ENCODE data around the gene CYP11A1.
A peak's percentile ranks its signal among the peaks of the same experiment; 100 is the strongest.

The CYP11A1 gene

DNA sequence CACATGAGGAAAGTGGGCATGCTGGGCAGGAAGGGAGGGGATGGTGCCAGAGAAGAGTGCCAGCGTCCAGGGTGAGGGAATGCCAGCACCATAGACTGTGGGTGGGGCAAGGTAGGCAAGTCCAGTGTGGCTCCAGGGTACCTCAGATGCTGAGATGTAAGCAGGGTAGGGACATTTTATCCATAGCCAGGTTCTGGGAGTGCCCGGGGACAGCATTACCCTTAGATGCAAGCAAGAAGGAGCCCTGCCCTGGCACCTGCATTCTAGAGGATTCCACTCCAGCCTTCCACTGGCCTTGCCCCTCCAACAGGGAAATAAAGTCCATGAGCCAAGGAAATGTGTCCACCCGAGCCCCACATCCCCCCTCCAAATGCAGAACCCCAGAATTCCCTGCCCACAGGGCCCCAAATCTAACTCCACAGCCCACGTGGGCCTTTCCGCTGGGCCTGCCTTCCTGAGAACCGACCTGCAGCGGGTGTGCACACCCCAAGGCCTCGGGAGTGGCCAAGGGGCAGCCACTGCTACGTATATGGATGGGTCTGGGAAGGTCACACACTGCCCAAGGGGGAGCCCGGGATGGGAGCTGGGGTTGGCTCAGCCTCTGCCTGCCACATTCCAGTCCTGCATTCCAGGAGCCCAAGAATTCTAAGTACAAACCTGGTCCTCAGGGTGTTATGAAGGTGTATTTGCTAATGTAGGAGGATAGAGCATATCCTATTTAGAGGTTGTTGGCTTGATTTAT is 20.3 kb upstream of the CYP11A1 start:
- DNase-seq = no peak

DNA sequence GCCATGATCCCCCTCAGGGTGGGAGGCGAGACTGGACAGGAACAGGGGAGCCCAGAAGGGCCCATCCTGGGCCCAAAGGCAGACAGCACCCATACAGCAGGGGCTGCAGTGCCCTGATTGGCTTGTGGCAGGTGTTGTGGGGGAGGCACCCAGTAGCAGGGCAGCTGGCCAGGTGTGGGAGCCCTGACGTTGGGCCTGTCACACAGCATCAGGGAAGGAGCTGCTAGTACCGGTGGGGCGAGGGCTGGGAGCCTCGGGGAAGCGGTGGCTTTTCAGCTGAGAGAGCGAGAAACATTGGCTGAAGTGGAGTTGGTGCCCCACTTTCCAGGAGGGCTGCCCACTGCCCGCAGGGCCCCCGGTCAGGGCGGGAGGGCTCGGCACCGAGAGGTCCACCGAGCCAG is 19.7 kb upstream of the CYP11A1 start:
- DNase-seq = no peak

DNA sequence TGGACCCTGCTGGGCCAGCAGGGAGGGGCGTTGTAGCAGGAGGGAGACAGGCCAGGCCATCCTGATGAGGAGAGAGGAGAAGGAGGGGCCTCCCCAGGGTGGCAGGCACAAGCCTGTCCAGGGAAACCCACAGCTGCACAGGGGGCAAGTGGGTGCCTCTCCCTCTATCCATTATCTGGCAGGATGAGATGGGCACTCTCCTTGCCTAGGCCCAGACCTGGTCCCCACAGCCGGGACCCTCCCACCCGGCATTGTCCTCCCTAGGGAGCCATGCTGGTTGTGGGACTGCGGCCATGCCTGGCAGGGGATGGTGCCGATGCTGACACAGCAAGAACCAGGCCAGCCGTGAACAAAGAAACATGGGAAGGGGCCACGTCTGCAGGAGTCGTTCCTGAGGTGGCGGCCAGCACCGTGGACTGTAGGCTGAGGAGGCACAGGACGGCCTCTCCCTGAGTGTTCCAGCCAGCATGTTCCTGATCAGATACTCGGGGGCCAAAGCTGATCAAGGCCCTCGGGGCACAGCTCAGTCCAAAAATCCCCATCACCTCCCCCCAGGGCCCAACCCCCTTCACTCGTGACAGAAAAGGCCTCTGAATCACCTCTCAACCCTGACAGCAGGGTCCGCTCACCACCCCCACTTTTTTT is 19.2 kb upstream of the CYP11A1 start:
- DNase-seq = no peak

DNA sequence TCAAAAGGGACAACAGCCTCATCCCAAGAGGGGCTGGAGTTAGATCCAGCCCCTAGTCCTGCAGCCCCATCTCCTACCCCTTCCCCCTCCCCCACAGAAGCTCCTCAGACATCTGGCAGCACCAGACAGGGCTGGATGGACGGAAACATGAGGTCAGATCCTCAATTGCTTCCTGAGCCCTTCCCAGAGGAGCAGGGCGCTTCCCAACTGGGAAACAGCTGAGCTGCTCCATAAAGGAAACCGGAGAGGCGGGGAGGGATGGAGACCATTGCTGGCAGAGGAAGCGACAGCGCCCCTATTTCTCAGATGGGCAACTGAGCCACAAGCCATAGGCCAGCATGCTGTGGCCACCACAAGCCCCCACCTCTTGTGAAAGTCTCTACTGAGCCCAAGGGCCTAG is 18.3 kb upstream of the CYP11A1 start:
- DNase-seq = no peak

DNA sequence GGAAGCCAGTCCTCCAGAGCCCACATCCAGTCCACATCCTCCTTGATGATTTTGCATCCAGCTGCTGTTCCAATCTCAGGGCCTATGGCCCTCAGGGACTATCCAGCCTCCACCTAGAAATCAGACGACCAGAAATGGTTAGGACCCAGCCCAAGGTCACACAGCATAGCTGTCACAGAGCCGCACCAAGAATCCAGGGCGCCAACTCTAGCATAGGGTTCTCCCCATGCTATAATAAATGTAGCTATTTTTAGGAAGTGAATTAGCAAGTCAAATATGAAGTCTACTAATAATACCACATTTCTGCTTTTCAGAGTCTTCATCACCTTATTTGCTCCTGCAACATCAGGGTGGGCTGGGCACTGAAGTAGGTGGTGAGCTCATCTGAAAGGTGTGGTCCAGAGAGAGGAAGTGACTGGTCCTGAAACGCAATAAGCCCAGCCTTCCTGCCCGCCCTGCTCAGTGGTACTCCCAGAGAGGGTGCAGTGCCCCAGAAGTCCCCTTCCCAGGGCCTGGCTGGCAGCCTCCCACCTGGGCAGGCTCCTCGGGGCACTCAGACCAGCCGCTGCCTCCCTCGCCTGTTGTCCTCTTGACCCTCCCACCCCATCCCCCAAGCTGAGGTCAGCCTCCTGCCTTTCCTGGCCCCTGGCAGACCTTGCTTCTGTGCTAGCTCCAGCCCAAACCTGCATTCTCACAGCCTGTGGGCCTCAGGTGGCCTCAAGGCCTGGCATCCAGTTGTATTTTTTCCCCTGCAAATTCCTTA is 17.6 kb upstream of the CYP11A1 start:
- DNase-seq = no peak

DNA sequence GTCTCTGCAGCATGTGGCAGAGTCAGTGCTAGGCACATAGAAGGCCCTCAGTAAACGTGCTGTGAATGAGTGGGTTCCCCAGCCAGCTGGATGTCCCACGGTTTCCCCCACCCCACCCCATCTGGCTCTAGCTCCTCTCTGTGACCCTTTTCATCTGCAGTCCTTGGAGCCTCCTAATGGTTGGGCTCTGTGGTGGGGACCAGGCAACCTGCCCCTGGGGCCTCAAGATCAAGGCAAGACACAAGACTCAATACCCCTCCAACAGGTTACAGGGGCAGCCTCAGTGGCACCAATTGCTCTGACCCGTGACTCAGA is 17.1 kb upstream of the CYP11A1 start:
- no peak for DNase-seq

DNA sequence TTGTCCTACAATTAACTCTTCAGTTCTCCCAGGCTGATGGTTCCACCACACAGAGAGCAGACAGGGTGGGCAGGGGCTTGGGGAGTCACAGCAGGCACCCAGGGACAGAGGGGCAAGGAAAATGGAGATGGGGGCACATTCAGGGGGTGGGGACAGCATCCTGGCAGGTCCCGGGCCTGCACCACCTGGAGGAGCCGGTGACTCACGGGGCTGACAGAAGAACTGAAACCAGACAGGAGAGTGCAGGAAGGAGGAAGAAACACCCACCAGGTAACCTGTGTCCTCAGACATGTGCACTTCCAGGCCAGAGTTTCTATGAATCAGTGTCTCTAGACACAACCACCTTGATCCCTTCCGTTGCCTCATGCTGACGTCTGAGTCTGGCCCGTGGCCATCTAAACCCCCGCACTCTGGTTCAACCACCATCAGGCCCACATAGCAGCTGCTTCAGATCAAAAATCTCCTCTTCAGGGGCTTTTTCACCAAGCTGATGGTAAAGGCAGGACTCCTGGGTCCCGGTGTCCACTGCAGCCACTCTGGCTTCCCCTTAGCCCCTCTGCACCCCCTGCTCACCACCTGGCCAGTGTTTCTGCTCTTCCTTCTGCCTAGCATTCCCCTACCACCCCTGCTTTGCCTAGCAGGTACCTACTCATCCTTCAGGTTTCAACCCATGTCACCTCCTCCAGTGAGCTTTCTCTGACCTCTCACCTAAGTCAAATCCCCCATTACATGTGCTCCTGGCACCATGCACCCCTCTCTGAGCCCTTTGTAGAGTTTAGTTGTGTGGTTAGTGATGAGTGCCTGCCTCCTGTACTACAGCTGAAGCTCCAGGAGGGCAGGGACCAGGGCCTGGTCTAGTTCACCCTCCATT is 16.5 kb upstream of the CYP11A1 start:
- no peak for DNase-seq

DNA sequence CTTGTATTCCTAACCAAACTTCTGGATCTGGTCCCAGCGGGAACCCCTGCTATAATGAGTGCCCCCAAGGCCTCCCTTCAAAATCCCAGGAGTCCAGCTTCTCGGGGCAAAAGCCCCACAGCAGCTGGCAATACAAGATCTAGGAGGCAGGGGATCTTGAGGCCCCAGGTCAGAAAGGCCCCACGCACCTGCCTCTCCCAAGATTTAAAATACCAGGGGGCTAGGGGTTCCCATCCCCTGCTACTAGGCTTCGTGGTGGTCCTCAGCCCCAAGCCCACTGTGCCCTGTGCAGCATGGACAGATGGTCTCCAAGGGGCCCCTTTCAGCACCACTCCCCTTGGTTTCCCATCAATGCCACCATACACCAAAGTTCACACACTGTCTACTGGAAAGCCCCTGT is 15.8 kb upstream of the CYP11A1 start:
- DNase-seq = no peak

DNA sequence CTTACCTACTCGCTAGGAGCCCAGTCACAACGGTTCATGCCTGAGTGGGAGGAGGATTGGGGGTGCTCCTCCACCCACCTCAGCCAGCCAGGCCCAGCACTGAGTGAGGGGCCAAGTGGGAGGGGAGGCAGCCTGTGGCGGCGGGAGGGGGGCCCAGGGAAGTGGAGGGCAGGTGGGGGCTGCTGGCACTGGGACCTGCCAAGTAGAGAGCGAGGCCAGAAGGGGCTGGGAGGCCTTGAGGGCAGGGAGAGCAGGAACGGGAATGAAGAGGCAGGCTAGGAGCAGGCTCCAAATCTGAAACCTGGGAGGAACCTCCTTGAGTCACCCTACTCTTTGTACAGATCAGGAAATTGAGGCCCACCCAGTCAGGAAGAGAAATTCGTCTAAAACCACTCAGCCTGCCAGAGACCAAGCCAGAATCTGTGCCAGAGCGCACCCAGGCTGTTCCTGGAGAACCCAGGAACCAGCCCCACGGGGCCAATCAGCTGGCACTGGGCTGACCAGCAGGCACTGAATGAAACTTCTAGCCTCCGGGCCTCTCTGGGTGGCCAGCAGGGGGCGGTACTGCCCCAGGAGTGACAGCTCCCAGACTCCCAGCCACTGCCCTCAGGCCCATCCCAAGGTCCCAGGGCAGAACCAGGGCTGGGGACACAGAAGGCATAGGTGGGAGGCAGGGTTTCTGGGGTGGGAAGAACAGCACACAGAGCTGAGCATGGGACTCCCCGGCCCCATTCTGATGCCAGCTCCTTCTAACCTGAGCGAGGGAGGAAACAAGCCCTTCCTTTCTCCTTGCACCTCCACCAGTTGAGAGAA is 14.8 kb upstream of the CYP11A1 start:
- DNase-seq = peak; percentile 75

DNA sequence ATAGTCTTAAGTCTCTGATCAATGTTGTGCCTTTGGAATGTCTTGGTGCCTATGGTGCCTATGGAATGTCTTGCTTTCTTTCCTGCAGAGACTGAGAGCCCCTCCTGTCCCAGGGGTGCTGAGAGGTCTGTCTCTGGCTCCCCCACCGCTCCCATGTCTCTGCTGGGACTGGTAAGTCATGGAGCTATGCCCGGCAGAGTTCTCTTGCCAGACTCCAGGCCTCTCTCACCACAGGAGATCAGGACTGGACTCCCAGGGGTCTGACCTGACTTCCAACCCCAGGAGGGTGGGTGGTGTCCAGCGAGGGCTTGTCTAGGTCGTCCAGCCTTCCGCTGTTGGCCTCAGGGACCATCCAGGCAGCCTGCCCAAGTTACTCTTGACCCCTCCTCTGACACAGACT is 14.0 kb upstream of the CYP11A1 start:
- DNase-seq = no peak

DNA sequence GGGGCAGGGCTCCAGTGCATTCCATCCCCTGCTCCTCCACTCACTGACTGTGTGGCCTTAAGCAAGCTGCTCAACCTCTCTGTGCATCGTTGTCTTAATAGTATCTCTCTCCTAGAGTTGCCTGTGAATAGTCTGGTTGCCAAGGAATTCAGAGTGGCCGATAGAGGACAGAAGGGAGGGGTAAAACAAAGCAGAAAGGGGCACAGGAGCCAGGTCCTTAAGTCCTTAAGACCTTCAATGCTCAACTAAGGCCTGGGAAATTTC is 13.7 kb upstream of the CYP11A1 start:
- DNase-seq = no peak

DNA sequence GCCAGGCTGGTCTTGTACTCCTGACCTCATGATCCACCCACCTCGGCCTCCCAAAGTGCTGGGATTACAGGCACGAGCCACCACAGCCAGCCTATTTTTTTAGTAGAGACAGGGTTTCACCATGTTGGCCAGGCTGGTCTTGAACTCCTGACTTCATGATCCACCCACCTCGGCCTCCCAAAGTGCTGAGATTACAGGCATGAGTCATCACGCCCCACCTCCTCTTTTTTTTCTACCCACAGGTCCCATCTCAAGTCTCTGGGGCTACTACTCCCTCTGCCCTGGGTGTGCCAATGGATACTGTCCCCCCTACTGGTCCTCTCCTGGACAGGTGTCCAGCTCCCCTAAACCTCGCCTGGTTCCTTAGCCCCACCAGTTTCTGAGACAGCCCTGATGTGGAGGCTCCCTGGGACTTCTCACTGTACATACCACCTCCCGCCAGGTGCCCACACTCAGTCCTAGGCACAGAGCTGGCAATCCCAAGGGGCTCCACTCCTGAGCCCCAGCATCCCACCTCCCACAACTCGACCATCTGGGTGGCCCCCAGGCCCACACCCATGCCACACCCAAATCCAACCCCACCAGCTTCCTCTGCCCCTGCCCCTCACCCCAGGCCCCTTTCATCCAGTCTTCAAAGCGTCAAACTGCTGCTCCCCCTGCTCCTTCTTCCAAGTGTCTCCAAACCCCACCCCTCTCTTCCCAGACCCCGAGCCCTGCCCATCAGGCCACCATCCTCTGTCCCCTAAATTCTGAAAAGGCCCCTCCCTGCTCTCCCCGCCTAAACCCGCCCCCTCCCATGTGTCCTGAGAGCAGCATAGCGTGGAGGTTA is 13.1 kb upstream of the CYP11A1 start:
- DNase-seq = no peak

DNA sequence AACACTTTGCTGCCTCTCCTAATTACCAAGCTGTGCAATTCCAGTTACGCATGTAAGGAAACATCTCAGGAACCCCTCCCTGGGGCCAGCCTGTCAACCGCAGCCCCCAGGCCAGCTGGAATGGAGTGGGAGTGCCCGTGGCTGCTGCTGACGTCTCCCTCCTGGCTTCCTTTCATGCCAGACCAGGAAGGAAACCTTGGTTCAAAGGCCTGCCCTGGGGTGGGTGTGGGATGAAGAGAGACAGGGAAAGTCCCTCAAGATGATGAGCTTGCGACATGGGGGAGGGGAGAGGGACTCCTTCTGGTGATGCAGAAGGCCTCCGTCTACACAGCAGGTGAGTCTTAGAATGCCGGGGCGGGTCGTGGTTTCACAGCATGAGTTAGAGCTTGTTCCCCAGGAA is 11.4 kb upstream of the CYP11A1 start:
- DNase-seq = no peak

DNA sequence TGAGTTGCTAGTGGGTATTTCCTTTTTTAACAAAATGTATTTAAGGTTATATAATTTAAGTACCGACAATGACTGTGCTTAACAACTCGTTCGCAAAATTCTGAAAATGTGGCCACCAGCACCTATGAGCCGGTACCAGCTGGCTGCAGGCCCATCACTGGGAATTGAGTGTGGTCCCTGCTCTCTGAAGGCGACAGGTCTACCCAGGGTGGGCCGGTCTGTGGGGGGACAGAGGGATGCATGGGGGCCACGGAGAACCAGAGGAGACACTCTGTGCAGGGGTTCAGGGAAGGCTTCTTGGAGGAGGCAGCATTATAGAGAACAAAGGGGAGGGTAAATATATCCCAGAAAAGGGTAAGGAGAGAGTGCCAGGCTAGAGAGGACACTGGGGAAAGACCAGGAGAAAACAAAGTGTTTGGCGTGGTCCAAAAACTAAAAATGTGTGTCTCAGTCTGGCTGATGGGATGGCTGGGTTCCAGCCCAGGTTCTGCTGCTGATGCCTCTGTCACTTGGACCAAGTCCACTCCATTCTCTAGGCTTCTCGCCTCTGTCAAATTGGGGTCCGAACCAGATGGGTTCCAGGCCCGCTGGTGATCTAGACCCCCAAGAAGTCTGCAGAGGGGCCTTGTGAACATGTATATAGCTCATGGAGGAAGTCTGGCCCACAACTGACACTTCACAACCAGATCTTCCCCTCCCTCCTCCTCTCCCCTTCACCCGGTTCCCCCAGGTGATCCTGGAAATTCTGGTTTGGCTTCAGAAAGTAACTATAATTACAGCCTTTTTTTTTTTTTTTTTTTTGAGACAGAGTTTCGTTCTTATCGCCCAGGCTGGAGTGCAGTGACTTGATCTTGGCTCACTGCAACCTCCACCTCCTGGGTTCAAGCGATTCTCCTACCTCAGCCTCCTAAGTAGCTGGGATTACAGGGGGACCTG is 10.7 kb upstream of the CYP11A1 start:
- no peak for DNase-seq

DNA sequence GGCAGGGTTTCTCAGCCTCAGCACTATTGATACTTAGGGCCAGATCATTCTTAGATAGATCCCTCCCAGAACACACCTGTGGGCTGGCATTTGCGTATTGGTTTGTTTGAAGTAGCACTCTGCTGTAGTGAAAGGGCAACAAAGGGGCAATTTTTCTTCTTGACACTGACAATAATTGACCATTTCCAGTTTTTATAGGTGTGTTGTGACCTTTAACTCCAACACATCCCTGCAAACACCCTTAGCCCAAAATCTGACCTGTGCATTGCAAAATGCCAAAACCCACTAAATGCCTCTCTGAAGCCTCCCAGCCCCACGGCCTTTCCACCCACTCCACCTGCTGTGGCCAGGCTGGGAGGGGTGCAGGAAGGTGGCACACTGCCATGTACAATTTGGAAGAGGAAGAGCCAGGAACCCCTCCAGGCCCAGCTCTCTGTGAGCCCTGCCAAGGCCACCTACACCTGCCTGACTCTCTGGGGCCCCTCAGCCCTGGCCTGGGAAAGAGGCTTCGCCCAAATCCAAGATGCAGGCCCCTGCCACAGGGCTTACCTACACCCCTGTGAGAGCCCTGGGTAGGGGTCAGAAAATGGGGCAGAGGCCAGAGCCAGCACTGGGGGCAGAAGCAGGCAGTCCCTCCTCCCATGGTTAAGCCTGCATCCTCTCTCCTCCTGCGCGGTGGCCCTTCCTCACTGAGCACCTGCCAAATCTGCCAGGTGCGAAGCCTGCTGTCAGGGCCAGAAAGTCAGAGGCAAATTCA is 9.6 kb upstream of the CYP11A1 start:
- DNase-seq = no peak

DNA sequence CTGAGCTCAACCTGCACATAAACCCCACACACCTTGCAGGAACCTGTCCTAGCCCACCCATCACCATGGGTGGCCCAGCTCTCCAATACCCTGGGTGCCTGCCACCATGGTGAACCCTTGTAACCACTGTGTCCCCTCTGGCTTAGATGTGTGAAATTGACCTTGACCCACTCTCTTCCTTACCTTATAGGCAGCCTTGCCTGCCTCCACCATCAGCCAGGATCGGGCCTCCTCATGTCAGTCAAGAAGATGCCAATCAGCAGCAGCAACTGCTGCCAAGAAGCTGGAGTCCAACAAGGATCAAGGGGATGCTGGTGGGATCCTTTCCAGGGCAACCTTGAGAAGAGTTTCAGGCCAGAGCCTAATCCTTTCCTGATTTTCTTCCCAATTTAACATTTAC is 8.8 kb upstream of the CYP11A1 start:
- DNase-seq = no peak

DNA sequence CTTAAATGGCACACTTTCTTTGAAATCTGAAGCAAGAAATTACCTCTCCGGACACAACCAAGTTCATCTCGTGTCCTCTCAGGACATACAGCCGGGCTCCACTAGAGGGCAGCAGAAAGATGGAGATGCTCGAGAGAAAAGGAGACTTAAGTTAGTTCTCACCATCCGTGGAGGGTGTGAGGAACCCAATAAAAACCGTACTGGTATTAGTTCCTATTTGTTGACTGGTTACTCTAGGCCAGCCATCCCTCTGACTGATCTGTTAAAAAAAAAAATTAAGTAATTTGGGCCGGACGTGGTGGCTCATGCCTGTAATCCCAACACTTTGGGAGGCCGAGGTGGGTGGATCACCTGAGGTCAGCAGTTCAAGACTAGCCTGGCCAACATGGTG is 7.9 kb upstream of the CYP11A1 start:
- DNase-seq = peak; percentile 76

DNA sequence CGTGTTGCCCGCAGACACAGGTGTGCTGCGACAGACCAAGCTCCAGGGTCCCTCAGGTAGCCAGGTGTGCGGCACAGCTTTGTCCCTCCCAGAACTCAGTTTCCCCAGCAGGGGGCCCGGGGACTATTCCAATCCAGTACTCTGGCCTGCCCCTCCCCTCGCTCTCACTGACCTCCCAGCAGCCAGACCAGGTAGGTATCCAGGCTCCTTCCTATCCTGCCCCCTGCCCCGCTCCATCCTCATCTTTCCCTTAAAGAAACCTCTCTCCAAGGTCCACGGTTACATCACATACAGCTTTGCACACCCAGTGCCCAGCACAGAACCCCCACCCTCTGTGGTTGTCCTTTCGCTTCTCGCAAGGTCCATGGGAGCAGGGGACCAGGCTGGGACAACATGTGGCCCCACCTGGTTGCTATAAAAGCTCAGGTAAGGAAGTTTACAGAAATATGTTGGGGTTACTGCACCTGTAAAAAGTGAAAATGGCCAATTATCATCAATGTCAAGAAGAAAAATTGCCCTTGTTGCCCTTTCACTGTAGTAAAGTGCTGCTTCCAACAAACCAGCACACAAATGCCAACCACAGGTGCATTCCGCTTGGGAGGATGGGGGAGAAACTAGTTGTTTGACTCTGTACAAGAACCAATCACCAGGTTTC is 7.3 kb upstream of the CYP11A1 start:
- DNase-seq = no peak
